ENCODE measurements around the gene KAT8.
A peak's percentile ranks its signal among the peaks of the same experiment; 100 is the strongest.

The KAT8 gene

GRCh38 chr16:31108035-31108793 lies 9.2 kb upstream of the KAT8 start, which contains the start of gene BCKDK:
Gene BCKDK (plus strand): TSS chr16:31108386. CDS start chr16:31109224, 838 bp downstream.
- peak; percentile 89 for DNase-seq (ENCODE audit: low spot score)

- DNase-seq (ENCODE audit: low spot score): no peak
Observed at GRCh38 chr16:31108794-31109558, 8.5 kb upstream of the KAT8 start.

GRCh38 chr16:31109622-31110021 lies 7.8 kb upstream of the KAT8 start:
- DNase-seq (ENCODE audit: low spot score): no peak

GRCh38 chr16:31110106-31111034 lies 7.1 kb upstream of the KAT8 start:
- no peak for DNase-seq (ENCODE audit: low spot score)

GRCh38 chr16:31111881-31112466 lies 5.5 kb upstream of the KAT8 start:
- no peak for DNase-seq (ENCODE audit: low spot score)

- DNase-seq (ENCODE audit: low spot score): no peak
Observed at GRCh38 chr16:31112711-31113110, 4.8 kb upstream of the KAT8 start.

GRCh38 chr16:31113121-31114120 lies 4.0 kb upstream of the KAT8 start:
- no peak for DNase-seq (ENCODE audit: low spot score)

- no peak for DNase-seq (ENCODE audit: low spot score)
Observed at GRCh38 chr16:31114468-31114867, 3.0 kb upstream of the KAT8 start.

- DNase-seq (ENCODE audit: low spot score): peak; percentile 59
Observed at GRCh38 chr16:31118223-31119155, 1.0 kb downstream of the KAT8 start.

- DNase-seq (ENCODE audit: low spot score): no peak
Observed at GRCh38 chr16:31120129-31120528, 2.7 kb downstream of the KAT8 start.

- DNase-seq (ENCODE audit: low spot score): no peak
Observed at GRCh38 chr16:31125844-31126243, 8.4 kb downstream of the KAT8 start.

- DNase-seq (ENCODE audit: low spot score): no peak
Observed at GRCh38 chr16:31127182-31127581, 9.7 kb downstream of the KAT8 start.

- no peak for DNase-seq (ENCODE audit: low spot score)
Observed at GRCh38 chr16:31128711-31129567, 11.5 kb downstream of the KAT8 start.

GRCh38 chr16:31129568-31130335 lies 12.3 kb downstream of the KAT8 start:
- no peak for DNase-seq (ENCODE audit: low spot score)

- DNase-seq (ENCODE audit: low spot score): no peak
Observed at GRCh38 chr16:31130336-31130891, 12.9 kb downstream of the KAT8 start.

GRCh38 chr16:31130899-31131298 lies 13.4 kb downstream of the KAT8 start:
- DNase-seq (ENCODE audit: low spot score): no peak

GRCh38 chr16:31131416-31131815 lies 14.0 kb downstream of the KAT8 start:
- no peak for DNase-seq (ENCODE audit: low spot score)
